GM12864 (cell line): ENCODE data around the gene MBTPS1.

Source experiments
- DNase-seq: peaks from one replicate; pipeline ENCODE4 v3.0.0-alpha.2; 2011; ENCODE audit warnings: low read depth
- H3K4me3 ChIP-seq: 2 replicates; pipeline ENCODE4 v1.5.1; 2011; ENCODE audit warnings: mild to moderate bottlenecking, low read depth, low read length, control low read depth
- CTCF ChIP-seq: IDR thresholded peaks from 2 replicates; pipeline ENCODE4 v1.5.1; 2011; ENCODE audit warnings: low read depth, mild to moderate bottlenecking, moderate library complexity, low read length, control low read depth, inconsistent platforms; ENCODE audit errors: missing control alignments

Gene MBTPS1

GRCh38 chr16:84014570-84015327, 102.0 kb downstream of the MBTPS1 start:
- no peak overlapping the region for H3K4me3 ChIP-seq
- DNase-seq, result no peak
- no peak for TF ChIP-seq CTCF

- peak; percentile 74 for DNase-seq
- no peak overlapping the region for H3K4me3 ChIP-seq
- no peak for TF ChIP-seq CTCF
Observed at GRCh38 chr16:84013787-84014569, 102.8 kb downstream of the MBTPS1 start.

- DNase-seq, result no peak
- no peak for TF ChIP-seq CTCF
- no peak overlapping the region for H3K4me3 ChIP-seq
Observed at GRCh38 chr16:84009282-84009681, 107.5 kb downstream of the MBTPS1 start.

- no peak for TF ChIP-seq CTCF
- DNase-seq, result no peak
- H3K4me3 ChIP-seq, result no peak overlapping the region
Observed at GRCh38 chr16:84007965-84008364, 108.8 kb downstream of the MBTPS1 start.

GRCh38 chr16:84007520-84007919, 109.2 kb downstream of the MBTPS1 start:
- no peak overlapping the region for H3K4me3 ChIP-seq
- no peak for TF ChIP-seq CTCF
- DNase-seq, result no peak

GRCh38 chr16:84005391-84005790, 111.4 kb downstream of the MBTPS1 start:
- DNase-seq, result no peak
- no peak for TF ChIP-seq CTCF
- H3K4me3 ChIP-seq, result no peak overlapping the region

- no peak for DNase-seq
- no peak overlapping the region for H3K4me3 ChIP-seq
- TF ChIP-seq CTCF, result no peak
Observed at GRCh38 chr16:84004442-84004841, 112.3 kb downstream of the MBTPS1 start.
